GM19372 (cell line): ENCODE data around the gene RSPH9.
"Not testable (repeated sequence)": the region's sequence is repeated elsewhere in the genome, so short reads cannot be mapped to it uniquely, and the experiment has no call there.

ENCODE experiments used
- ATAC-seq: cut with Tn5 transposase; IDR thresholded peaks from one replicate; pipeline ENCODE4 v1.9.1; 2021; ENCODE audit warnings: mild to moderate bottlenecking, low read depth, moderate library complexity; ENCODE audit not compliant: unreplicated experiment

The RSPH9 gene

GRCh38 chr6:43682724-43683429 lies 38.0 kb downstream of the RSPH9 start:
- no peak for ATAC-seq

GRCh38 chr6:43683708-43684455 lies 39.0 kb downstream of the RSPH9 start:
- ATAC-seq, result no peak

- no peak for ATAC-seq
These were observed 42.2 kb downstream of the RSPH9 start for GRCh38 chr6:43687079-43687436.

GRCh38 chr6:43687437-43688347 lies 42.9 kb downstream of the RSPH9 start, which contains the start of gene MRPS18A:
Gene MRPS18A, minus strand, starts transcription at chr6:43687791. Its CDS starts 12 bp downstream, at chr6:43687779.
- peak; percentile 91 for ATAC-seq

- no peak for ATAC-seq
These were observed 44.6 kb downstream of the RSPH9 start for GRCh38 chr6:43689421-43689820.

- no peak for ATAC-seq
These were observed 50.6 kb downstream of the RSPH9 start for GRCh38 chr6:43695215-43695966.

GRCh38 chr6:43695967-43696291 lies 51.1 kb downstream of the RSPH9 start:
- ATAC-seq, result no peak

- ATAC-seq, result no peak
These were observed 52.6 kb downstream of the RSPH9 start for GRCh38 chr6:43697421-43697820.

- no peak for ATAC-seq
These were observed 53.9 kb downstream of the RSPH9 start for GRCh38 chr6:43698584-43699349.

- ATAC-seq, result no peak
These were observed 54.8 kb downstream of the RSPH9 start for GRCh38 chr6:43699564-43700186.

GRCh38 chr6:43700939-43701560 lies 56.2 kb downstream of the RSPH9 start:
- not testable (repeated sequence) for ATAC-seq

- ATAC-seq, result no peak
These were observed 57.3 kb downstream of the RSPH9 start for GRCh38 chr6:43702171-43702533.

GRCh38 chr6:43702534-43703440 lies 58.0 kb downstream of the RSPH9 start:
- ATAC-seq, result no peak

GRCh38 chr6:43703512-43704429 lies 58.9 kb downstream of the RSPH9 start:
- ATAC-seq, result no peak

GRCh38 chr6:43705996-43706395 lies 61.2 kb downstream of the RSPH9 start:
- ATAC-seq, result no peak

- no peak for ATAC-seq
These were observed 62.0 kb downstream of the RSPH9 start for GRCh38 chr6:43706788-43707187.

- no peak for ATAC-seq
These were observed 62.4 kb downstream of the RSPH9 start for GRCh38 chr6:43707269-43707668.
